ENCODE data around the gene HERPUD1.

GRCh38 chr16:56941092-56941491, 9.2 kb downstream of the HERPUD1 start:
- TF ChIP-seq FOXM1 (IDR thresholded peaks at IDR 0.05; ENCODE audit: borderline replicate concordance) (no peak), TARDBP (IDR thresholded peaks at IDR 0.05) (no peak), FOXK2 (IDR thresholded peaks at IDR 0.05) (no peak), L3MBTL2 (conservative IDR thresholded peaks at IDR 0.05) (no peak)
